ENCODE results near the gene CCDC142.
"Not testable (repeated sequence)": the region's sequence is repeated elsewhere in the genome, so short reads cannot be mapped to it uniquely, and the experiment has no call there.

CCDC142 gene

DNA sequence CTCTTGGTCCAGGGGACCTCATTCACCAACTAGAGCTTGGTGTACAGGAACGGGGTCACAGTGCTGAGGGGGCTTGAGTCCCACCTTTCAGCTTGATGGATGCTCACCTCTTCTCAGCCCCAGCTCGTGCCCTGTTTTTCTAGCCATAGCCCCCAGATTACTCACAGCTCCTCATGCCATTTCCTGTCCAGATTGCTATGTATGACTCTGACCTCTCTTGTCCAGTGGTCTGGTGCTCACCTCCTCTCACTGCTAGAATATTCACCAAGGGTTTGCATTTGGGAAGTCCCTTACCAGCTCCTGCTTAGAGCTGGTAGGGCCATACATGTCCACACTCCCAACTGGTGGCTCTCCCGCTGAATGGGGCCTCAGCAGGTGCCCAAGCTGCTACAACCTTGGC, 10.7 kb upstream of the CCDC142 start:
- no peaks in the 10 kb centered on the region for H3K27me3 Mint-ChIP-seq
- no peak overlapping the region for H3K4me3 Mint-ChIP-seq
- H3K4me1 Mint-ChIP-seq (ENCODE audit: low read depth), result peaks cover 7% of the 10 kb centered on the region
- H3K9me3 Mint-ChIP-seq (ENCODE audit: low read depth), result no peaks in the 10 kb centered on the region
- H3K36me3 Mint-ChIP-seq, result peaks cover 15% of the 10 kb centered on the region
- H3K27ac Mint-ChIP-seq, result no peak overlapping the region

- Mint-ChIP-seq H3K27ac (no peak overlapping the region), H3K9me3 (ENCODE audit: low read depth) (no peaks in the 10 kb centered on the region), H3K4me3 (no peak overlapping the region), H3K27me3 (no peaks in the 10 kb centered on the region), H3K4me1 (ENCODE audit: low read depth) (peaks cover under 1% of the 10 kb centered on the region), H3K36me3 (peaks cover 15% of the 10 kb centered on the region)
These were observed 9.1 kb upstream of the CCDC142 start for GRCh38 chr2:74491648-74492544.

DNA sequence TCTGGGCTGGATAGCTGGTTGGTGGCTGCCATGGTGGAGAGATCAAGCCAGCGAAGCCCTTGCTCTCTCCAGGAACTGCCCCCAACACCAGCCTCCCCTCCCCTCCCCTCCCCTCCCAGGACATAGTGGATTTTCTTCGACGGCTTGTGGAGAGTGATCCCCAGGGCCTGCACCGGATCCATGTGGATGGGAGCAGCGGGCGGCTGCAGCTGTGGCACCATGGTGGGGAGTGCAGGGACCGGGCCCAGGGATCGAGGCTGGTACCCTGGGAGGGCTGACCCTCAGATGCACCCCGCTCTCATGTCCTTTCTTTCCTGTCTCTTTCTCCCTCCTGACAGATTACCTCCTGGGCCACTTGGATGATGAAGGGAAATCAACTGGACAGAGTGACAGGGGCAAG, 7.1 kb upstream of the CCDC142 start:
- Mint-ChIP-seq H3K27me3 (no peaks in the 10 kb centered on the region), H3K36me3 (peaks cover 15% of the 10 kb centered on the region), H3K4me3 (no peak overlapping the region), H3K4me1 (ENCODE audit: low read depth) (peaks cover 6% of the 10 kb centered on the region), H3K9me3 (ENCODE audit: low read depth) (no peaks in the 10 kb centered on the region), H3K27ac (no peak overlapping the region)

DNA sequence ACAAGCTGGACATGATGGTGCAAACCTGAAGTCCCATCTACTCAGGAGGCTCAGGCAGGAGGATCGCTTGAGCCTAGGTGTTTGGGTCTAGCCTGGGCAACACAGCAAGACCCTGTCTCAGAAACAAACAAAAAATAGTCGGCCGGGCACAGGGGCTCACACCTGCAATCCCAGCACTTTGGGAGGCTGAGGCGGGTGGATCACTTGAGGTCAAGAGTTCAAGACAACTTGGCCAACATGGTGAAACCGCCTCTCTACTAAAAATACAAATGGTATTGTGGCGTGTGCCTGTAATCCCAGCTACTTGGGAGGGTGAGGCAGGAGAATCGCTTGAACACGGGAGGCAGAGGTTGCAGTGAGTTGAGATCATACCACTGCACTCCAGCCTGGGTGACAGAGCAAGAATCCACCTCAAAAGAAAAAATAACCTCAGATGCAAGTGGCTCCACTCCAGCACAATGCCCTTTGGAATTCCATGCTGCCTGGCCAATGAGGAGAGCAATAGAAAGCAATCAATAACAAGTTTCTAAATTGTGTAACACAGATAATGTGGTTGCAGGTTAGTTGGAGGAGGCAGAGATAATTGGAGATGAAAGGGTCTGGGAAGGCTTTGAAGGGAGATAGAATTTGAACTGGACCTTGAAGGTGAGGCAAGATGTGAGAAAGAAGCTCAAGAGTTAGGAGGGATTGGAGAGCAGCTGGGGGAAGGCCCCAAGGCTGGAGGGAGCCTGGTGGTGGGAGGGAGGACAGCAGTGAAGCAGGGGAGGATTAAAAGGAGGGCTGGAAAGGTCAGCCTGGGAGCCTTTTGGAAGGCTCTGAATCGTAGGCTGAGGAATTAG, 6.1 kb upstream of the CCDC142 start:
- Mint-ChIP-seq H3K9me3 (ENCODE audit: low read depth) (no peaks in the 10 kb centered on the region), H3K4me1 (ENCODE audit: low read depth) (peaks cover 8% of the 10 kb centered on the region), H3K36me3 (peaks cover 11% of the 10 kb centered on the region), H3K4me3 (no peak overlapping the region), H3K27ac (no peak overlapping the region), H3K27me3 (no peaks in the 10 kb centered on the region)

GRCh38 chr2:74486141-74486540, 3.3 kb upstream of the CCDC142 start:
- Mint-ChIP-seq H3K36me3 (peaks cover 8% of the 10 kb centered on the region), H3K4me1 (ENCODE audit: low read depth) (peaks cover 22% of the 10 kb centered on the region), H3K27me3 (no peaks in the 10 kb centered on the region), H3K27ac (no peak overlapping the region), H3K4me3 (no peak overlapping the region), H3K9me3 (ENCODE audit: low read depth) (no peaks in the 10 kb centered on the region)

- H3K36me3 Mint-ChIP-seq; H3K27ac Mint-ChIP-seq; H3K9me3 Mint-ChIP-seq (ENCODE audit: low read depth); H3K27me3 Mint-ChIP-seq: not testable (repeated sequence)
- Mint-ChIP-seq H3K4me3 (peak overlapping the region; percentile 99), H3K4me1 (ENCODE audit: low read depth) (peaks cover 38% of the 10 kb centered on the region)
These were observed 922 bp upstream of the CCDC142 start for GRCh38 chr2:74483675-74484164.

- H3K27ac Mint-ChIP-seq, result peak overlapping the region; percentile 99
- H3K9me3 Mint-ChIP-seq (ENCODE audit: low read depth), result no peaks in the 10 kb centered on the region
- peaks cover 4% of the 10 kb centered on the region for H3K36me3 Mint-ChIP-seq
- H3K4me1 Mint-ChIP-seq (ENCODE audit: low read depth), result peaks cover 38% of the 10 kb centered on the region
- peak overlapping the region; percentile 99 for H3K4me3 Mint-ChIP-seq
- no peaks in the 10 kb centered on the region for H3K27me3 Mint-ChIP-seq
These were observed 617 bp downstream of the CCDC142 start for GRCh38 chr2:74481961-74482800.

DNA sequence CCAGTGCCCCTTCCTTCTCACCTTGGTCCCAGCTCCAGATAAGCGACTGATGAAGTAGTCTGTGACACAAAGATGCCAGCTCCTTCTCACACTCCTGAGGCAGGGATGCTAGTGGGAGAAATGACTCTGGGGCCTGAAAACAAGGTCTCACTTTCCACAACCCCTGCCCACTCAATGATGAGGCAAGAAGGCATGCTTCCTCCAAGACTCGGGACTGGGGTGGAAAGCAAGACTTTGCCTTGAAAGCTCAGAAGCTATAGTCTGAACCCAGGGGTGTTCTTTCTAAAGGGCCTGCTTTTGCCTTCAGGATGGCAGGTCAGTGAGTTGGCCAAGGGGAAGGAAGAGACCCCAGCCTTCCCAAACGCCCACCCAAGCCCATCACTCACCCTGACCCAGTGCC, 1.4 kb downstream of the CCDC142 start:
- no peak overlapping the region for H3K27ac Mint-ChIP-seq
- peaks cover 36% of the 10 kb centered on the region for H3K4me1 Mint-ChIP-seq (ENCODE audit: low read depth)
- H3K4me3 Mint-ChIP-seq, result peak overlapping the region; percentile 99
- no peaks in the 10 kb centered on the region for H3K9me3 Mint-ChIP-seq (ENCODE audit: low read depth)
- no peaks in the 10 kb centered on the region for H3K27me3 Mint-ChIP-seq
- H3K36me3 Mint-ChIP-seq, result peaks cover 4% of the 10 kb centered on the region

GRCh38 chr2:74474899-74475298, 7.9 kb downstream of the CCDC142 start:
- Mint-ChIP-seq H3K9me3 (ENCODE audit: low read depth) (no peaks in the 10 kb centered on the region), H3K27me3 (no peaks in the 10 kb centered on the region), H3K27ac (no peak overlapping the region), H3K4me1 (ENCODE audit: low read depth) (peaks cover 25% of the 10 kb centered on the region), H3K4me3 (no peak overlapping the region), H3K36me3 (peaks cover 7% of the 10 kb centered on the region)

- H3K27ac Mint-ChIP-seq, result no peak overlapping the region
These were observed 8.3 kb downstream of the CCDC142 start for GRCh38 chr2:74474481-74474880.

DNA sequence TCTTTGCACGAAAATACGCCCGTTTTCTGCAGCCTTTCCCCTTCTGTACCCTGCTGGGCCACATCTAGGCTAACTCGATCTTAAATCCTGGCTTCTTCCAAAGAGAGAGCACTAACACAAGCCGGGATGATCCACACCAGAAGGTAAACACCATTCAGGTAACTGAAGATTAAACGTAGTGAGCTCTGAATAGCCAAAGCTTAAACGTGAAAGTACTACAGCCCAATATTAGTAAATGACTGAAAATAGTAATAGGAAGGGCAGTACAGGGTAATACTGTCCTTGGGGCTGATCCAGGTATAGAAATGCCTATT, 9.9 kb downstream of the CCDC142 start:
- Mint-ChIP-seq H3K4me1 (ENCODE audit: low read depth) (peaks cover 21% of the 10 kb centered on the region), H3K36me3 (peaks cover 7% of the 10 kb centered on the region), H3K9me3 (ENCODE audit: low read depth) (no peaks in the 10 kb centered on the region), H3K27me3 (no peaks in the 10 kb centered on the region), H3K4me3 (peak overlapping the region; percentile 99), H3K27ac (peak overlapping the region; percentile 97)

More at GRCh38 chr2:74474481-74474880, 8.3 kb downstream of the CCDC142 start:
- peaks cover 25% of the 10 kb centered on the region for H3K4me1 Mint-ChIP-seq (ENCODE audit: low read depth)
- no peaks in the 10 kb centered on the region for H3K9me3 Mint-ChIP-seq (ENCODE audit: low read depth)
- peaks cover 7% of the 10 kb centered on the region for H3K36me3 Mint-ChIP-seq
- no peaks in the 10 kb centered on the region for H3K27me3 Mint-ChIP-seq
- H3K4me3 Mint-ChIP-seq, result no peak overlapping the region

DNA sequence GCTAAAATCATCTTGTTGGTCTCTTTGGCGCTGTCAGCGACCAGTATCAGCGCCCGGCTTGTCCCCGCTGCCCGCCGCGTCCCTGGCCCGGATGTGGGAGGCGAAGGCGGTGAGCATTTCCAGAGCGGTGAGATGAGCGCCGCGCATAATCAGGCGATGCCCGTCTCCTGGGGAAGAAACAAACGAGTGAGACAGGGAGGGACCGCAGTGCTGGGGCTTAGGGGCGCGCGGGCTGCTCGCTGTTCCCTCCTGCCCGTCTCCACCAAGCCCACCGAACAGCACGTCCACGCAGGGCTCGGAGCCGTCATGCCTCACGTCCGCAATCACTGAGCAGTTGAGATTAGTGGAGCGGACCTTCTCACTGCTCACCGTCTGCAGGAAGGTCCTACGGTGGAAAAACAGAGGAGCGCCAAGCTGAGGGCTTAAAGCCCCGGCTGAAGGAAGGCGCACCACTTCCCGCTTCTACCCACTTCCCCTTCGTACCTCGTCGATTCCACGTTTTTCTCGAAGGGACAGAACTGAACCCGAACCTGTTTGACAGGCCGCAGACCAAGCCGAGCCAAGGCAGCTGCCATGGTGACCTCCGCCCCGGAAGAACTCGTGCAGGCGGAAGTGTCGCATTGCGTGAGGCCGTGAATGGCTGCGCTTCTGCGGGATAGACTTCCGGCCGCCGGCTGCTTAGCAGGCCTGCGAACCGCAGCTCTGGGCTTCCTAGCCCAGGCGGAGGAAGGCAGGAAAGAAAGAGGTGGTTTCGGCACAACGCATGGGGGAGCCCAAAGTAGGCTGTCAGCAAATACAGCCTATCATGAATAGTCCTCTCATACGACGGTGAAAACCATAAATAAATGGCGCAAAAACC, 10.5 kb downstream of the CCDC142 start, which contains the start of gene MRPL53:
Gene MRPL53, minus strand, starts transcription at position 595 of the 859 bp plus-strand sequence. Its CDS starts 20 bp downstream, at position 575.
- Mint-ChIP-seq H3K9me3 (ENCODE audit: low read depth) (no peaks in the 10 kb centered on the region), H3K4me3 (peak within 1 kb of the TSS; percentile 99), H3K27me3 (no peaks in the 10 kb centered on the region), H3K4me1 (ENCODE audit: low read depth) (peaks cover 21% of the 10 kb centered on the region), H3K36me3 (peaks cover 4% of the 10 kb centered on the region), H3K27ac (peak within 1 kb of the TSS; percentile 97)

- peak overlapping the region; percentile 99 for H3K4me3 Mint-ChIP-seq
- H3K27me3 Mint-ChIP-seq, result no peaks in the 10 kb centered on the region
- peaks cover 21% of the 10 kb centered on the region for H3K4me1 Mint-ChIP-seq (ENCODE audit: low read depth)
- no peaks in the 10 kb centered on the region for H3K9me3 Mint-ChIP-seq (ENCODE audit: low read depth)
- peaks cover 4% of the 10 kb centered on the region for H3K36me3 Mint-ChIP-seq
- peak overlapping the region; percentile 97 for H3K27ac Mint-ChIP-seq
These were observed 11.3 kb downstream of the CCDC142 start for GRCh38 chr2:74471332-74472065.

Measured in activated naive CD8-positive, alpha-beta T cell (primary cell).